ENCODE data around the gene E2F3. TPM values are rescaled to one million over a fixed set of nuclear protein-coding genes. Genes with fewer than 3 reads are reported as not detected.

The E2F3 gene
- 10 to 100 TPM; 16.3 to 18.5 (median 17.3) TPM for total RNA-seq (2021; fragmentation: NEBNext Ultra II Directional; extraction: Animal tissue kit (Norgen Biotek cat#: 25700))
- long read RNA-seq, partial matches to known transcripts, result 0 of 8 reads
- long read RNA-seq, other reads (novel, unspliced or antisense), result 8 of 8 reads

GRCh38 chr6:20401205-20402091, at the start of gene E2F3:
TSS of gene E2F3 (plus strand) at chr6:20401879. CDS start at chr6:20402233, 354 bp downstream.
- peak within 1 kb of the TSS; percentile 97 for H3K4me3 Mint-ChIP-seq
- TF ChIP-seq, protein P1, sequence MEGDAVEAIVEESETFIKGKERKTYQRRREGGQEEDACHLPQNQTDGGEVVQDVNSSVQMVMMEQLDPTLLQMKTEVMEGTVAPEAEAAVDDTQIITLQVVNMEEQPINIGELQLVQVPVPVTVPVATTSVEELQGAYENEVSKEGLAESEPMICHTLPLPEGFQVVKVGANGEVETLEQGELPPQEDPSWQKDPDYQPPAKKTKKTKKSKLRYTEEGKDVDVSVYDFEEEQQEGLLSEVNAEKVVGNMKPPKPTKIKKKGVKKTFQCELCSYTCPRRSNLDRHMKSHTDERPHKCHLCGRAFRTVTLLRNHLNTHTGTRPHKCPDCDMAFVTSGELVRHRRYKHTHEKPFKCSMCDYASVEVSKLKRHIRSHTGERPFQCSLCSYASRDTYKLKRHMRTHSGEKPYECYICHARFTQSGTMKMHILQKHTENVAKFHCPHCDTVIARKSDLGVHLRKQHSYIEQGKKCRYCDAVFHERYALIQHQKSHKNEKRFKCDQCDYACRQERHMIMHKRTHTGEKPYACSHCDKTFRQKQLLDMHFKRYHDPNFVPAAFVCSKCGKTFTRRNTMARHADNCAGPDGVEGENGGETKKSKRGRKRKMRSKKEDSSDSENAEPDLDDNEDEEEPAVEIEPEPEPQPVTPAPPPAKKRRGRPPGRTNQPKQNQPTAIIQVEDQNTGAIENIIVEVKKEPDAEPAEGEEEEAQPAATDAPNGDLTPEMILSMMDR (IDR thresholded peaks at IDR 0.05), result no peak
- DNase-seq, result peak; percentile 100
- H3K36me3 Mint-ChIP-seq (ENCODE audit: low read depth), result peaks cover 5% of the 10 kb centered on the region
- peak within 1 kb of the TSS; percentile 95 for H3K27ac Mint-ChIP-seq
- H3K4me1 Mint-ChIP-seq (ENCODE audit: low read depth), result peaks cover 19% of the 10 kb centered on the region
- no peaks in the 10 kb centered on the region for H3K9me3 Mint-ChIP-seq
- peaks cover 2% of the 10 kb centered on the region for H3K27me3 Mint-ChIP-seq (ENCODE audit: insufficient read depth)

- H3K36me3 Mint-ChIP-seq (ENCODE audit: low read depth), result no peaks in the 10 kb centered on the region
- H3K9me3 Mint-ChIP-seq, result peaks cover 8% of the 10 kb centered on the region
- H3K4me3 Mint-ChIP-seq, result no peak overlapping the region
- TF ChIP-seq, protein P1 (IDR thresholded peaks at IDR 0.05), result no peak
- H3K4me1 Mint-ChIP-seq (ENCODE audit: low read depth), result peaks cover 30% of the 10 kb centered on the region
- no peak overlapping the region for H3K27ac Mint-ChIP-seq
- H3K27me3 Mint-ChIP-seq (ENCODE audit: insufficient read depth), result peaks cover 6% of the 10 kb centered on the region
- no peak for DNase-seq
Observed at GRCh38 chr6:20352346-20352745, 49.3 kb upstream of the E2F3 start.

- Mint-ChIP-seq H3K9me3 (peaks cover 8% of the 10 kb centered on the region), H3K4me1 (ENCODE audit: low read depth) (peaks cover 25% of the 10 kb centered on the region), H3K4me3 (no peak overlapping the region), H3K27me3 (ENCODE audit: insufficient read depth) (peaks cover 6% of the 10 kb centered on the region), H3K27ac (no peak overlapping the region), H3K36me3 (ENCODE audit: low read depth) (no peaks in the 10 kb centered on the region)
- TF ChIP-seq, protein P1 (IDR thresholded peaks at IDR 0.05), result no peak
- no peak for DNase-seq
Observed at GRCh38 chr6:20353134-20353533, 48.5 kb upstream of the E2F3 start.

GRCh38 chr6:20354366-20354765, 47.3 kb upstream of the E2F3 start:
- Mint-ChIP-seq H3K27ac (no peak overlapping the region), H3K27me3 (ENCODE audit: insufficient read depth) (peaks cover 5% of the 10 kb centered on the region), H3K4me1 (ENCODE audit: low read depth) (peaks cover 13% of the 10 kb centered on the region), H3K36me3 (ENCODE audit: low read depth) (no peaks in the 10 kb centered on the region), H3K9me3 (peaks cover 8% of the 10 kb centered on the region), H3K4me3 (no peak overlapping the region)
- DNase-seq, result no peak
- TF ChIP-seq, protein P1 (IDR thresholded peaks at IDR 0.05), result no peak

GRCh38 chr6:20360471-20361119, 41.1 kb upstream of the E2F3 start:
- Mint-ChIP-seq H3K36me3 (ENCODE audit: low read depth) (no peaks in the 10 kb centered on the region), H3K27me3 (ENCODE audit: insufficient read depth) (peaks cover 14% of the 10 kb centered on the region; the same call in 1 of the 2 replicates), H3K4me3 (no peak overlapping the region), H3K4me1 (ENCODE audit: low read depth) (no peaks in the 10 kb centered on the region), H3K9me3 (no peaks in the 10 kb centered on the region), H3K27ac (no peak overlapping the region)
- DNase-seq, result no peak
- TF ChIP-seq, protein P1 (IDR thresholded peaks at IDR 0.05), result no peak
